Endothelial cell of umbilical vein (primary cell): ENCODE measurements around the gene GRIA1. TPM values are rescaled to one million over a fixed set of nuclear protein-coding genes. Genes with fewer than 3 reads are reported as not detected.
A peak's percentile ranks its signal among the peaks of the same experiment; 100 is the strongest.

ENCODE experiments used
- BruUV-seq: library from RNA; stranded (reverse); fragments of 400-500 nt; replicated peaks from 2 replicates; lab custom pipeline; 2021; lab: Mats Ljungman, UMichigan
- CTCF ChIA-PET: fragments of 300-600, 350-600 bp; sonication (Branson Sonifier 250); formaldehyde crosslinking; loops from one replicate; lab custom pipeline; 2021; ENCODE audit warnings: antibody characterized with exemption, inconsistent platforms; lab: Charles Lee
- POLR2A ChIA-PET: fragments of 300-600, 350-600 bp; sonication (Branson Sonifier 250); formaldehyde crosslinking; loops from one replicate; lab custom pipeline; 2021; ENCODE audit warnings: antibody characterized with exemption, inconsistent platforms; lab: Charles Lee
- DNase-seq: peaks from one replicate; pipeline ENCODE4 v3.0.0-alpha.2; 2011; ENCODE audit warnings: low read depth, low spot score
- FAIRE-seq: peaks from 2 replicates; lab custom pipeline; 2011; peaks lifted over from hg19 to GRCh38; lab: Jason Lieb, UNC
- H2AFZ ChIP-seq: 2 replicates; pipeline ENCODE4 v1.6.0; 2012; ENCODE audit warnings: low read depth, low read length, control low read depth, inconsistent platforms
- H3K27ac ChIP-seq: 2 replicates; pipeline ENCODE4 v1.5.1; 2011; ENCODE audit warnings: low read depth, mild to moderate bottlenecking, control low read depth, low read length, moderate library complexity; ENCODE audit not compliant: insufficient read depth
- H3K27me3 ChIP-seq, 2 experiments: 2 replicates each; pipeline versions ENCODE4 v1.6.0 to v1.6.1; 2011; ENCODE audit warnings: low read length in 2 of 2, mixed read lengths in 1 of 2; ENCODE audit not compliant: control insufficient read depth in 2 of 2, insufficient read depth in 2 of 2
- H3K36me3 ChIP-seq, 2 experiments: 2 replicates in 1 of 2; 3 replicates in 1 of 2; pipeline ENCODE4 v1.5.1; 2011; ENCODE audit warnings: low read length in 2 of 2, mild to moderate bottlenecking in 1 of 2, moderate library complexity in 1 of 2; ENCODE audit not compliant: control insufficient read depth in 2 of 2, insufficient read depth in 2 of 2; ENCODE audit errors: extremely low read depth in 1 of 2
- H3K4me1 ChIP-seq: 3 replicates; pipeline ENCODE4 v1.5.1; 2011; ENCODE audit warnings: mild to moderate bottlenecking, low read length; ENCODE audit not compliant: control insufficient read depth, insufficient read depth; ENCODE audit errors: extremely low read depth
- H3K4me2 ChIP-seq: 2 replicates; pipeline ENCODE4 v1.6.1; 2011; ENCODE audit warnings: low read length, control low read depth, mixed read lengths; ENCODE audit not compliant: insufficient read depth
- H3K4me3 ChIP-seq, 3 experiments: fragments of 200-600 bp in 1 of 3; sonication (generic), shearing (Covaris generic) in 1 of 3; replicated peaks in 1 of 3; 2 replicates each; pipeline ENCODE4 v1.5.1; 2011 to 2016; ENCODE audit warnings: control low read depth in 3 of 3, low read length in 3 of 3, mild to moderate bottlenecking in 2 of 3, inconsistent platforms in 1 of 3, low read depth in 1 of 3, moderate library complexity in 1 of 3; ENCODE audit not compliant: insufficient read depth in 1 of 3
- H3K79me2 ChIP-seq: 2 replicates; pipeline ENCODE4 v1.6.0; 2012; ENCODE audit warnings: low read length, inconsistent platforms; ENCODE audit not compliant: control insufficient read depth, insufficient read depth
- H3K9ac ChIP-seq: replicated peaks from 2 replicates; pipeline ENCODE3; 2011; ENCODE audit warnings: low read length, control low read depth; ENCODE audit not compliant: insufficient read depth; ENCODE audit errors: extremely low read depth
- H3K9me1 ChIP-seq: replicated peaks from 3 replicates; pipeline ENCODE4 v1.6.0; 2011; ENCODE audit warnings: mild to moderate bottlenecking, low read length; ENCODE audit not compliant: control insufficient read depth, insufficient read depth; ENCODE audit errors: extremely low read depth
- H3K9me3 ChIP-seq: replicated peaks from 2 replicates; pipeline ENCODE4 v1.5.1; 2012; ENCODE audit warnings: low read length, inconsistent platforms; ENCODE audit not compliant: control insufficient read depth, insufficient read depth
- H4K20me1 ChIP-seq: replicated peaks from 2 replicates; pipeline ENCODE3; 2011; ENCODE audit warnings: mild to moderate bottlenecking, low read length; ENCODE audit not compliant: control insufficient read depth, insufficient read depth; ENCODE audit errors: extremely low read depth
- EZH2 ChIP-seq: IDR thresholded peaks from 2 replicates; pipeline ENCODE4 v1.6.1; 2012; ENCODE audit warnings: borderline replicate concordance, low read depth, mild to moderate bottlenecking, moderate library complexity, low read length, inconsistent platforms; ENCODE audit not compliant: severe bottlenecking
- FOS ChIP-seq: IDR thresholded peaks from 2 replicates; pipeline ENCODE4 v1.6.1; 2011; ENCODE audit warnings: mild to moderate bottlenecking, low read length, moderate library complexity, borderline replicate concordance; ENCODE audit not compliant: insufficient read depth
- MYC ChIP-seq: IDR thresholded peaks from one replicate; pipeline ENCODE4 v1.6.1; 2011; ENCODE audit warnings: mild to moderate bottlenecking, low read depth, low read length
- POLR2A ChIP-seq: IDR thresholded peaks from 2 replicates; pipeline ENCODE4 v1.6.1; 2012; ENCODE audit warnings: low read depth, mild to moderate bottlenecking, control low read depth, low read length
- POLR2AphosphoS5 ChIP-seq: IDR thresholded peaks from 2 replicates; pipeline ENCODE4 v1.6.1; 2012; ENCODE audit warnings: low read depth, mild to moderate bottlenecking, control low read depth, low read length, moderate library complexity; ENCODE audit not compliant: insufficient read depth
- dilution Hi-C: fragments of 300-500 bp; cut with MboI; formaldehyde crosslinking; loops from one replicate; pipeline ENCODE4 v1.15.0; 2019; ENCODE audit warnings: low sequenced_read_pairs; ENCODE audit not compliant: extremely low pct_ligation_motif_present
- intact Hi-C: fragments of 100-400 bp; cut with micrococcal nuclease; formaldehyde crosslinking; loops from one replicate; pipeline ENCODE4 v1.10.0; 2022
- polyA plus RNA-seq, 4 experiments: library from polyadenylated mRNA; depleted of rRNA in 3 of 4; stranded (reverse) in 3 of 4; unstranded in 1 of 4; fragments of >200 nt; gene quantifications; 2 replicates each; pipeline versions ENCODE4 v1.2.1 to v1.2.3, GENCODE V29; 2011 to 2012; ENCODE audit warnings: missing spikeins in 1 of 4
- total RNA-seq: library from RNA; stranded (reverse); gene quantifications from 2 replicates; pipeline ENCODE4 v1.2.3, GENCODE V29; 2021
- TF ChIP-seq, protein P1 (sequence below): IDR thresholded peaks from 2 replicates; pipeline ENCODE4 v1.6.1; 2011; ENCODE audit not compliant: insufficient read depth, insufficient read length

GRIA1 gene
- total and polyA plus RNA-seq, 2 donors (not counting 3 experiments of a cell fraction or from before 2014, with no cell fraction given) = not detected

DNA sequence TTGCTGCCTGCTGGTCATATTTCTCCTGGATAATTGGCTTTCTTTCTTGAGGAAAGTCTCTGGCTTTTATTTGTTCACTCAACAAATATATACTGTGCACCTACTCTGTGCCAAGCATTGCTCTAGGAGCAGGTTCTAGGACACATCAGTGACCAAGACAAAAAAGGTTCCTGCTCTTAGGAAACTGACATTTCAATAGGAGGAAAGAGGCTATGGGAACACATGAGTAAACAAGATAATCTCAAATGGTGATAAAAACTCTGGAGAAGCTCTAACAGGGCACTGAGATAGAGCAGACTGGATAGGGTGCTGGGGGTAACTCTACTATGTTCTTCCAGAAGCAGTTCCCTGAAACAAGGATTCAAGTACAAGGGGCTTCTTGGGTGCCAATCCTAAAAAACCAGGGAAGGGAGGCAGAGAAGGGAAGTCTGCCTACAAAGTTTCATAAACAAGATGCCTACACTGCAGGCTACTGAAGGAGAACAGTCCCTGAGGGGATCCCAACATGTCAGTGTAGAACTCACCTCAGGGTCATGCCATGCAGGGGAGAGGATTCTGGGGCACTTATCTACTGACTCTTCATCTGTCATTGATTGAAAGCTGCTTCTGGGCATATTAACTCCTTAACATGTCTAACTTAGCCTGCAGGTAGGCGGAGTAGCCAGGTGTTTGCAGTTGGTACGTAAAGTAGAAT is 181.3 kb downstream of the GRIA1 start:
- H3K9me3 ChIP-seq = no peaks in the 10 kb centered on the region
- no peak overlapping the region for H2AFZ ChIP-seq
- no peak overlapping the region for H3K4me2 ChIP-seq
- POLR2A ChIA-PET = no interaction called here
- H3K9ac ChIP-seq = no peak overlapping the region
- BruUV-seq = no TSS peak
- H3K4me1 ChIP-seq = no peaks in the 10 kb centered on the region
- no peak overlapping the region for H3K27ac ChIP-seq
- no peaks in the 10 kb centered on the region for H3K9me1 ChIP-seq
- no peaks in the 10 kb centered on the region for H3K36me3 ChIP-seq
- DNase-seq = peak; percentile 28
- dilution Hi-C loops = no loop called here
- no peaks in the 10 kb centered on the region for H4K20me1 ChIP-seq
- no peak overlapping the region for H3K4me3 ChIP-seq
- no peak for TF ChIP-seq EZH2
- TF ChIP-seq POLR2AphosphoS5 = no peak
- TF ChIP-seq, protein P1, sequence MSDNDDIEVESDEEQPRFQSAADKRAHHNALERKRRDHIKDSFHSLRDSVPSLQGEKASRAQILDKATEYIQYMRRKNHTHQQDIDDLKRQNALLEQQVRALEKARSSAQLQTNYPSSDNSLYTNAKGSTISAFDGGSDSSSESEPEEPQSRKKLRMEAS = no peak
- TF ChIP-seq FOS = no peak
- TF ChIP-seq MYC = no peak
- no peak for TF ChIP-seq POLR2A
- H3K27me3 ChIP-seq = no peaks in the 10 kb centered on the region
- intact Hi-C loops = no loop called here
- CTCF ChIA-PET = interaction anchor here (1.2 kb wide), 1 partner anchor 43 kb away, joined by 3 read pairs; no protein-coding TSS in a partner anchor
- FAIRE-seq = no peak
- H3K79me2 ChIP-seq = no peaks in the 10 kb centered on the region
